ENCODE measurements around the gene IMMP1L.

The IMMP1L gene

GRCh38 chr11:31509429-31510345 is at the start of gene IMMP1L, which contains the start of gene ELP4:
IMMP1L (minus strand) TSS chr11:31509622; CDS start chr11:31463276, 46,346 bp downstream.
ELP4 (plus strand) TSS chr11:31509767; CDS start chr11:31509785, 18 bp downstream.
- DNase-seq (ENCODE audit: low spot score) = peak; percentile 96
- no peak for TF ChIP-seq CTCF (IDR thresholded peaks at IDR 0.05)
- H3K4me3 ChIP-seq = peak within 1 kb of the TSS; percentile 91
- H3K27ac ChIP-seq = peak within 1 kb of the TSS; percentile 68 to 88

GRCh38 chr11:31558001-31558400 is 48.6 kb upstream of the IMMP1L start:
- Histone ChIP-seq H3K27ac (no peak overlapping the region), H3K4me3 (no peak overlapping the region)
- TF ChIP-seq CTCF (IDR thresholded peaks at IDR 0.05) = no peak
- DNase-seq (ENCODE audit: low spot score) = no peak

GRCh38 chr11:31555938-31556337 is 46.5 kb upstream of the IMMP1L start:
- no peak for TF ChIP-seq CTCF (IDR thresholded peaks at IDR 0.05)
- no peak for DNase-seq (ENCODE audit: low spot score)
- H3K4me3 ChIP-seq = no peak overlapping the region
- H3K27ac ChIP-seq = no peak overlapping the region

- H3K27ac ChIP-seq = no peak overlapping the region
- DNase-seq (ENCODE audit: low spot score) = no peak
- H3K4me3 ChIP-seq = no peak overlapping the region
- TF ChIP-seq CTCF (IDR thresholded peaks at IDR 0.05) = no peak
Measured at GRCh38 chr11:31542862-31543261, 33.4 kb upstream of the IMMP1L start.

GRCh38 chr11:31535479-31535878 is 26.1 kb upstream of the IMMP1L start:
- no peak for DNase-seq (ENCODE audit: low spot score)
- no peak for TF ChIP-seq CTCF (IDR thresholded peaks at IDR 0.05)

GRCh38 chr11:31531293-31531692 is 21.9 kb upstream of the IMMP1L start:
- H3K4me3 ChIP-seq = no peak overlapping the region
- H3K27ac ChIP-seq = no peak overlapping the region
- DNase-seq (ENCODE audit: low spot score) = no peak
- no peak for TF ChIP-seq CTCF (IDR thresholded peaks at IDR 0.05)

More at GRCh38 chr11:31535479-31535878, 26.1 kb upstream of the IMMP1L start:
- Histone ChIP-seq H3K27ac (no peak overlapping the region), H3K4me3 (no peak overlapping the region)

- DNase-seq (ENCODE audit: low spot score) = no peak
- no peak overlapping the region for H3K27ac ChIP-seq
- no peak for TF ChIP-seq CTCF (IDR thresholded peaks at IDR 0.05)
- H3K4me3 ChIP-seq = no peak overlapping the region
Measured at GRCh38 chr11:31529701-31530100, 20.3 kb upstream of the IMMP1L start.

Data from coronary artery (tissue), 2 donors.